ENCODE results near the gene IL37.

DNA sequence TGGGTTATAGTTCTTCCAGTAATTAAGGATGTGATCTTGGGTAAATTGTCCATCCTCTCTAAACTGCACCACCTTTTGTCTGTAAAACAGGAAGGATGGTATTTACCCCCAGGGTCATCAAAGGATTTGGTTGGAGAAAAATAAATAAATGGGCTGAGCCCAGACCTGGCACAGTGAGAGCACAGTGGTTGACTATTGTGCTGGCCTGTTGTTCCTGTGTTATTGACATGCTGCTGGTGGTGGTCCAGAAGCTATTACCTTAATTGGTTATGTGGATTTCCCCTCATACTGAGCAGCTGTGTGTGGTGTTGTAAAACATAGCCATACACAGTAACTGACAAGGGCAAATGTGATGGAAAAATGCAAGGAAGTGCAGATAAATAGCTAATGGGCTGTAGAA lies 746 bp upstream of the IL37 start:
- TF ChIP-seq, protein P1, sequence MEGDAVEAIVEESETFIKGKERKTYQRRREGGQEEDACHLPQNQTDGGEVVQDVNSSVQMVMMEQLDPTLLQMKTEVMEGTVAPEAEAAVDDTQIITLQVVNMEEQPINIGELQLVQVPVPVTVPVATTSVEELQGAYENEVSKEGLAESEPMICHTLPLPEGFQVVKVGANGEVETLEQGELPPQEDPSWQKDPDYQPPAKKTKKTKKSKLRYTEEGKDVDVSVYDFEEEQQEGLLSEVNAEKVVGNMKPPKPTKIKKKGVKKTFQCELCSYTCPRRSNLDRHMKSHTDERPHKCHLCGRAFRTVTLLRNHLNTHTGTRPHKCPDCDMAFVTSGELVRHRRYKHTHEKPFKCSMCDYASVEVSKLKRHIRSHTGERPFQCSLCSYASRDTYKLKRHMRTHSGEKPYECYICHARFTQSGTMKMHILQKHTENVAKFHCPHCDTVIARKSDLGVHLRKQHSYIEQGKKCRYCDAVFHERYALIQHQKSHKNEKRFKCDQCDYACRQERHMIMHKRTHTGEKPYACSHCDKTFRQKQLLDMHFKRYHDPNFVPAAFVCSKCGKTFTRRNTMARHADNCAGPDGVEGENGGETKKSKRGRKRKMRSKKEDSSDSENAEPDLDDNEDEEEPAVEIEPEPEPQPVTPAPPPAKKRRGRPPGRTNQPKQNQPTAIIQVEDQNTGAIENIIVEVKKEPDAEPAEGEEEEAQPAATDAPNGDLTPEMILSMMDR (IDR thresholded peaks at IDR 0.05; ENCODE audit: extremely low read depth in 1 of 2, insufficient read depth in 1 of 2, low read depth in 1 of 2, low read length in 2 of 2): no peak
- TF ChIP-seq, protein P2, sequence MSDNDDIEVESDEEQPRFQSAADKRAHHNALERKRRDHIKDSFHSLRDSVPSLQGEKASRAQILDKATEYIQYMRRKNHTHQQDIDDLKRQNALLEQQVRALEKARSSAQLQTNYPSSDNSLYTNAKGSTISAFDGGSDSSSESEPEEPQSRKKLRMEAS (IDR thresholded peaks at IDR 0.05; ENCODE audit: insufficient read depth, insufficient read length): no peak
- TF ChIP-seq EZH2 (IDR thresholded peaks at IDR 0.05; ENCODE audit: borderline replicate concordance, low read depth, low read length, severe bottlenecking): no peak

All from endothelial cell of umbilical vein (primary cell).